Measurements from ENCODE around the gene PTPA. TPM values are rescaled to one million over a fixed set of nuclear protein-coding genes. Genes with fewer than 3 reads are reported as not detected.
A peak's percentile ranks its signal among the peaks of the same experiment; 100 is the strongest.

Gene PTPA
- total RNA-seq, 2 donors from 2014 or later: 94.5 to 142 TPM

DNA sequence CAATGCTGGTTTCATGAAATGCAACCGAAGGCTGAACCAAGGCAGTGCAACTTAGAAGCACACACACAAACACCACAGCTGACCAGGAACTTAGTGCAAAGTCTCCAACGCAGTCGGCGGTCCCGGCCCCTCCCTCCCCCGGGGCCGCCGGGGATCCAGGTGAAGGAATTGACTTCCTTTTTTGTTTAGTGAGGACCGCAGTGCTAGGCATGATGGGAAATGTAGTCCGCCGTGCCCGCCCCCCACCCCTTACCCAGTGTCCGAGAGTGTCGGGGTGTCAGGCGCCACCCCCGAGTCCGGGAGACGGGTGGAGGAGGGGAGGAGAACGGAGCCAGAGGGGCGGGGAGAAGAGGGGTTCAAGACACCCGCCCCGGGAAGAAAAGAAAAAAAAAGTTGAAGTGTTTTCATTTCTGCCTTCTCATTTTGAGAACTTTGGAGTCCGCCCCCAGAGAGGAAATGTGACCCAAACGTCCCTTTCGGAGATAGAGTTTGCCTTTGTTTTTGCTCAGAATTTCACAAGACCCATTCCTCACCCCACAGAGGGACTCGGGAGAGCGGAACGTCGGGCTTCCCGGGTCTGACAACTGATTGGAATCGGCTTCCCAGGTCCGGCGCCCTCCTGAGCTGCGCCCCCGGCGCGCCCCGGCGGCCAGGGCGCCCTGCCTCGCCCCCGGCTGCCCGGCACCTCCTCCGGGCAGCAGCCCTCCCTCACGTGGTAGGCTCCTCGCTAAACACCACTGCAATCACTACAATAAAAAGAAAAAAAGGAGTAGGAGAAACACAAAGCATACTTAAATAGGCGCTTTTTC is 64.8 kb downstream of the PTPA start:
- Histone ChIP-seq H3K27me3 (no peaks in the 10 kb centered on the region), H3K9me3 (no peaks in the 10 kb centered on the region), H3K9ac (ENCODE audit: low read depth in 2 of 2, low read length in 2 of 2) (peak overlapping the region; percentile 91 to 97), H3K27ac (peak overlapping the region; percentile 98), H3K4me1 (peaks cover 18% of the 10 kb centered on the region), H3K36me3 (no peaks in the 10 kb centered on the region), H3K4me3 (peak overlapping the region; percentile 73)
- intact Hi-C loops (cut with DNase I): no loop called here
- DNase-seq: peak; percentile 91
- no peak for TF ChIP-seq CTCF (IDR thresholded peaks at IDR 0.05)

- intact Hi-C loops (cut with DNase I): no loop called here
- peaks cover 25% of the 10 kb centered on the region for H3K4me1 ChIP-seq
- TF ChIP-seq CTCF (IDR thresholded peaks at IDR 0.05): no peak
- peak; percentile 48 for DNase-seq
- H3K27me3 ChIP-seq: no peaks in the 10 kb centered on the region
- H3K27ac ChIP-seq: peak overlapping the region; percentile 98
- H3K9ac ChIP-seq (ENCODE audit: low read depth in 2 of 2, low read length in 2 of 2): peak overlapping the region; percentile 91 to 97
- no peaks in the 10 kb centered on the region for H3K9me3 ChIP-seq
- H3K36me3 ChIP-seq: no peaks in the 10 kb centered on the region
- H3K4me3 ChIP-seq: peak overlapping the region; percentile 73
Observed at GRCh38 chr9:129176701-129177442, 65.7 kb downstream of the PTPA start.

DNA sequence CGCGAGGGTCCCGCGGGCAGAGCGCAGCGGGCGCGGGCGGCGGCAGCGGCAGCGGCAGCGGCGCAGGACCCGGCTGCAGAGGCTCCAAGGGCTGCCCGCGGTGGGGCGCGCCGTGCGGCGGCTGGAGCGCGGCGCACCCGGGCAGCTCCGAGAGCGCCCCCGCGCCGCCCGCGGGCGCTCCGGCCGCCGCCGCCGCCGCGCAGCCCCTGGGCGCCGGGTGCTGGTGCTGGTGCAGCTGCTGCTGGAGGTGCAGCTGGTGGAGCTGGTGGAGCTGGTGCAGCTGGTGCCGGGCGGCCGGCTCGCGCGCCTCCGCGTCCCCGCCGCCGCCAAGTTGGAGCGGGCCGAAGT is 66.2 kb downstream of the PTPA start:
- H3K27me3 ChIP-seq: no peaks in the 10 kb centered on the region
- H3K9me3 ChIP-seq: no peaks in the 10 kb centered on the region
- H3K36me3 ChIP-seq: no peaks in the 10 kb centered on the region
- intact Hi-C loops (cut with DNase I): no loop called here
- H3K9ac ChIP-seq (ENCODE audit: low read depth in 2 of 2, low read length in 2 of 2): peak overlapping the region; percentile 88 to 91
- peak overlapping the region; percentile 75 for H3K4me3 ChIP-seq
- TF ChIP-seq CTCF (IDR thresholded peaks at IDR 0.05): no peak
- H3K27ac ChIP-seq: peak overlapping the region; percentile 87
- DNase-seq: no peak
- H3K4me1 ChIP-seq: peaks cover 26% of the 10 kb centered on the region

DNA sequence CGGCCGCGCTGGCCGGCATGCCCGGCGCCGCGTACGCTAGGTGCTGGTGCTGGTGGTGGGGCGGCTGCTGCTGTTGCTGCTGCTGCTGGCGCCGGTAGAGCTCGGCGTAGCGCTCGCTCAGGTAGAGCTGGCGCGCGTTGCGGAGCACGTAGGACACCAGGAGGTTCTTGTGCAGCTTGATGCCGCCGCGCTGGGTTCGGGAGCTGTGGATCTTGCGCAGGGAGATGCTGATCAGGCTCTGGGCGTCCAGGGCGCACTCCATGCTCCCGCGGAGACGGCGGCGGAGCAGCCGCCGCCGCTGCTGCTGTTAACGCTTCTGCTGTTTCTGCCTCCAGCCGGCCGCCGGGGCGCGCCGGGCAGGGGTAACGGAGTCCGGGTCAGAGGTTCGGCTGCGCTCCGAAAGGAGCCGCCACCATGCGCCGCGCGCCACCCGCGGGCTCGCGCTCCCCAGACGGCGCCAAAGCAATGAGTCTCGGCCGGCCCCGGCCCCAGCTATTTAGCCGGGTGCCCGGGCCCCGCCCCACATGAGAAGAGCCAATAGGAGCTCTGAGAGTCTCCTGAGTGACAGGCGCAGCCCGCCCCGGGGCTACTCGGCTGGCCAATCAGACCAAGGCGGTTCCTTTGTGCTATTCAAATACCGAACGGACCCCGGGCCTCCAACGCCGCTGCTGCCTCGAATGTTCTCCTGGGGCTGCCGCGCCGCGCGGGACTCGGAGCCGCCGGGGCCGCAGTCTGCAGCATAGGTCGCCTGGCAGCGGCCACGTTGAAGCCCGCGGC is 66.8 kb downstream of the PTPA start, which contains the start of gene IER5L:
Gene IER5L (minus strand): TSS at position 471 of the 777 bp plus-strand sequence. CDS start 209 bp downstream, at position 262.
- Histone ChIP-seq H3K27me3 (no peaks in the 10 kb centered on the region), H3K9ac (ENCODE audit: low read depth in 2 of 2, low read length in 2 of 2) (peak within 1 kb of the TSS; percentile 91 to 97), H3K4me3 (peak within 1 kb of the TSS; percentile 75), H3K36me3 (no peaks in the 10 kb centered on the region), H3K9me3 (no peaks in the 10 kb centered on the region), H3K4me1 (peaks cover 26% of the 10 kb centered on the region), H3K27ac (peak within 1 kb of the TSS; percentile 98)
- TF ChIP-seq CTCF (IDR thresholded peaks at IDR 0.05): no peak
- peak; percentile 96 for DNase-seq
- intact Hi-C loops (cut with DNase I): no loop called here
